GM19193 (cell line): Measurements from ENCODE around the gene SLC22A12.

Source experiments
- POLR2A ChIP-seq: IDR thresholded peaks from 4 replicates; pipeline ENCODE4 v1.6.1; 2011; ENCODE audit not compliant: insufficient read depth, insufficient read length; ENCODE audit errors: extremely low read depth

The SLC22A12 gene

DNA sequence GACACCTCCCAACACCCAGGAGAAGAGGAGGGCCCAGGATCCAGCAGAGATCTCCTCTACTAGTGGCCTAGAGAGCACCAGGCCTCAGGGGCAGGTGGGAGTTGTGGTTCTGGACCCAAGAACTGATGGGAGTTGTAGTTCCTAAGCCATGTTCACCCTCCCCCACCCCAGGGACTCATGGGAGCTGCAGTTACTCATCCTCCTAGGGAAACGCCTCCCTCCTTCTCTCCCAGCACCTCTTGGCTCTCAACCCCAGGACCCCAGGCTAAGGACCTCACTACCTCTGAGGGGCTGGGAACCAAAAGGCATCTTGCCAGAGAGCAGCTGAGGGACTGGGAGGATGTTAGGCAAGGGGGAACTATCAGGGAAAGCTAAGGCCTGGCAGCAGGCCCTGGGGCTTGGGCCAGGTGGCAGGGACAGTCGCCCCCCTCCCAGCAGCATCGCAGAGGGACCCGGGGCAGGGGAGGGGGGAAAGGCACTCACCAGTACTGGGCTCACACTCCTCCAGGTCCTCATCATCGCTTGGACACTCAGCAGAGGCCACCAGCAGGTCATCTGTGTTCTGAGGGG, 28.9 kb downstream of the SLC22A12 start:
- TF ChIP-seq POLR2A = no peak

DNA sequence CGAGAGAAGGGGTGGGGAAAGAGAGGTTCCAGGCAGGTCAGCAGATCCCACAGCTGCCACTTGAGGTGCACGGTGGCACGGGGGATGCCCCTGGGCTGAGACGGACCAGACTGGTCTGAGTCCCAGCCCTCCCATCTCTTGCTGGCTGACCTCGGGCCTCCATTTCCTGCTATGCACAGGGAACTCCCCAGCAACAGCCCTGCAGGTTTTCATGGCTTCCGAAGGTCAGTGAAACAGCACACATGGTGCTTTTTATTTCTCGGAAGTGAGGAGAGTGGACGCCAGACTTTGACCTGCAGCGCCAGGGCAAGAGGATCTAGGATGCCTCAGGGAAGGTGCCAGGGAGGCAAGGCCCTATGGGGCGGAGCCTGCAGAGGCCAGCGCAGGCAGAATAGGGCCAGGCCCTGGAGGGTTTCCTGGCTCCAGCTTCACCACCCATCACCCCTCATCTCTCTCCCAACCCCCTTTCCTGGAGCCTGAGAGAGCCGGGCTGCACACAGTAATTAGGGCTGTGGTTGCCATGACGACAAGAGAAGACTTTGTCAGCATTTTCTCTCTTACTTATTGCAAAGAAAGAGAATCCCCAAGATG, 29.5 kb downstream of the SLC22A12 start:
- no peak for TF ChIP-seq POLR2A

DNA sequence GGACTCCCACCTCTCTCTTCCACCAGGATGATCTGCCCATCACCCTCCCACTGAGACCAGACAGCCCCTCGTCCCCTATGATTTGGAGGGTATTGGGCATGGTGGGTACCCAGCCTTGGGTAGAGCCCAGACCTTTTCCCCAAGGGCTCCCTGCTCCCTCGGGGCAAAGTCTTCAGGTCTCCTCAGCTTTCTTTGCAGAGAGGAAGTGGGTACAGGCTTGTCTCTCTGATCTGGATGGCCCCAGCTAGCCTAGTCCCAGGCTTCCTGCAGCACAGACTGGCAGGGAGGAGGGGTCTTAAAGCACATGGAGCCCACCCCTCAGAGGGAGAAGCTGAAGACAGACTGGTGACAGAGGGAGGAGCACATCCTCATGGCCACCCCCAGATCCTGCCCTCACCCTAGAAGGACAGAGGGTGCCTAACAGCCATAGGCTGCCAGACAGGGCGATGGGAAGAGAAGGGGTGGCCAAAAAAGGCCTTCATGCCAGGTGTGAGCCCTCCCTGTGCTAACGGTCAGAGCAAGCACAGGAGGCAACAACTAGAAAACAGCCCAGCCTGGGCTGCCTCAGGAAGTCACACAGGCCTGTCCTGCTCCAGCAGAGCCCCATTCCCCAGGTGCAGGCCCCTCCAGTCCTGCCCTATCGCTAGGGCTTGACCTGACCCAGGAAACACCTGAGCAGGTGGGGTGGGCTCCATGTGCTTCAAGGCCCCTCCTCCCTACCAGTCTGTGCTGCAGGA, 30.4 kb downstream of the SLC22A12 start:
- TF ChIP-seq POLR2A = no peak

DNA sequence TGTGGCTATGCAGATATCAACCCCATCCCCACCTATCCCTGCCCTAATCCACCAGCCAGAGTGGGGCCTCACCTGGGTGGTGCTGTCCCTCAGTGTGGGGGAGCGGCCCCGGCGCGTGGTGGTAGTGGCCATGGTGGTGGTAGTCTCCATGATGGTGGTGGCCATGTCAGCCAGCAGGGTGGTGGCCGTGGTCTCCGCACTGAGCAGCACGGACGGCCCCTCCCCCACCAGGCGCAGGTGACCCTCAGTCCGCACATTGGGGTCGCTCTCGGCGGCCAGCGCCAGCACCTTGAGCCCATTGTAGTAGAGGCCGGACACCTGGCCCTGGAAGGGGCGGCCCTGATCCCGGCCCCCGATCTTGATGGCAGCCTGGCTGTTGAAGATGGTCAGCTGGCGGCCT, 31.7 kb downstream of the SLC22A12 start:
- TF ChIP-seq POLR2A = no peak

DNA sequence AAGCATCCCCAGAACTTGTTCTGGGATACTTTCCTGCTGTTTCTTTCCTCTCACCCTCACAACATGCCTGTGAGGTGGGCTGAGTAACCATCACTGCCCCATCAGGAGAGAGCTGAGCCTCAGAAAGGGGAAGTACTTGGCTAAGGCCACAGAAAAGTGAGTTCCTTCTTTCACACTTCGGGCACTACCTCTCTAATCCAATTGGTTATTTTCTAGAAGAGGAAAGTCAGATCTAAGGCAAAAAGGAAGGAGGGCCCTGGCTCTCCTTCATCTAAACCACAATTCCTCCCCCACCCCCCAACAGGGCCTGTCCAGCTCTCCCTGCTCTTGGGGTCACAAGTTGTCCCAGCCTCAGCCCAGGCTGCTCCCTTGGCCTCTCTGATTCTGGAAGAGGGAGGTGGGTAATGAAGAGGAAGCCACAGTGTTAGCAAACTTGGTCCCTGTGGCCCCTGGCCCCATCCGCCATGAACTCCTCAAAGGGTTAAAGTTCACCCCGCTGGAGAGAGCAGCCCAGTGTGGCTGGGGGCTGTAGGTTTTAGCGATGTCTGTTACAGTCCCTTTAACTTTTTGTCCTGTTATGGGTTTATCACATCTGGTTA, 34.0 kb downstream of the SLC22A12 start:
- TF ChIP-seq POLR2A = no peak

DNA sequence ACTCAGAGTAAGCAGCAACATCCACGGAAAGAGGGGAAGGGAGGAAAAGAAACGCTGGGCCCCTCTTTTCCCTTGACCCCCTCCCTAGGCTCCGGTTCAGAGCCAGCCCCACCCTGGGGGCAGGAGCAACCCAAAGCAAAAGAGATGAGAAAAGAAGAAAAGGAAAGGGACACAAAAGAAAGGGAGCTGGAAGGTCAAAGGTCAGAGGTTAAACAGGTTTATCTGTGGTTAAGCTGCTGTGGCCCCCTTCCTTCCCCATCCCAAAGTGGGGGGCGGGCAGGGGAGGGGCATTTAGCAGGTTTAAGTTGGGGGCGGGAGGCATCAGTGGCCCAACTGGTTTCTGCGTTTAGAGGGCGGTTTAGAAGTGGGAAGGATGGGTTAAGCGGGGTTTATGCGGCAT, 35.6 kb downstream of the SLC22A12 start:
- TF ChIP-seq POLR2A = no peak

DNA sequence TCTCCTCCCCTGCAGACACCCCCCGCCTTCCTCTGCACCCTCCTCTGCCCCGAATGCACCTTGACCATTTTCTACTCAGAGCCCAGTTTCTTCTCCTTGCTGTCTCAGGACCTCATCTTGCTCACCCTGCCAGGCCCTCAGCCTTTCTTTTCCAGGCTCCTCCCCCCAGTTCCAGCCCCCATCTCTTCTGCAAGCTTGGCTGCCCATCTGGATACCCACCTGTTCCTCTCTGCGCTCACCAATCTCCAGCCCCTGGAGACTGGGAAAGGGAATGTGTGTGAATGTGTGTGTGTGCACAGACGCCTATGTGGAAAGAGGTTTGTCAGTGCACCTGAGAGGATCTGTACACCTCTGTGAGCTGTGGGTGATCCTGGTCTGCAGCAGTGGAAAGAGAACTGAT, 36.4 kb downstream of the SLC22A12 start:
- TF ChIP-seq POLR2A = no peak

DNA sequence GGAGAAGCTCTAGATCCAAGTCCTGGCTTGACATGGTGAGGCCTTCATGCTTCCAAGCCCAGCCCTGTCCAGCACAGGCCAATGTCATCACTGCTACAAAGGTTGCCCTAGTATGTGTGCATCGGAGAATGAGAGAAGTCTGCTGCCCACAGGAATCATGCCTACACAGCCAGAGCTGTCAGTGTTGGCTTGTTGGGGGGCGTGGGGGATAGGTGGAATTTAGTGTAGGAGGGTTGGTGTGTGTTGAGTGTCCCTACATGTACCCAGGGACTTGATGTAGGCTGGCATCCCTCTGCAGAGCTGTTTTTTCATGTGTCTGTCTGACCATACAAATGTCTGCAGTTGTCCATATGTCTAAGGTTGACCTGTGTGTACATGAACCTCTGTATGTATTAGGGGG, 37.6 kb downstream of the SLC22A12 start:
- TF ChIP-seq POLR2A = no peak

DNA sequence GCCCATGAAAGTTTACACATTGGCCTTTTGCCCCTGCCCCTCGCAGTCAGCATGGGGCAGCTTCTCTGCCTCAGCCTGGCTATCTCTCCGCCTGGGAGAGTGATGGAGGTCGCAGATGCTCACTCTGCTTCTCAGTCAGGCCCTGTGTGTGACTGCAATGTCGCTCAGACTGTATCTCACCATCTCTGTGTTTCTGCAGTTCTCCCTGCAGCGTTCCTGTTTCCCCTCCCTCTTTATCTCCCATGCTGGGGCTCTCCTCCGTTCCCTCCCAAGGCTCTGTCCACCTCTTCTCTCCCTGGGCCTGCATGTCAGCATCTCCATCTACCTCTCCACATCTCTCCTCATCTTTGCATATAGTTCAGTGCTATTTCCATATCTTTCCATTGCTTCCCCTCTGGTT, 38.1 kb downstream of the SLC22A12 start:
- no peak for TF ChIP-seq POLR2A

DNA sequence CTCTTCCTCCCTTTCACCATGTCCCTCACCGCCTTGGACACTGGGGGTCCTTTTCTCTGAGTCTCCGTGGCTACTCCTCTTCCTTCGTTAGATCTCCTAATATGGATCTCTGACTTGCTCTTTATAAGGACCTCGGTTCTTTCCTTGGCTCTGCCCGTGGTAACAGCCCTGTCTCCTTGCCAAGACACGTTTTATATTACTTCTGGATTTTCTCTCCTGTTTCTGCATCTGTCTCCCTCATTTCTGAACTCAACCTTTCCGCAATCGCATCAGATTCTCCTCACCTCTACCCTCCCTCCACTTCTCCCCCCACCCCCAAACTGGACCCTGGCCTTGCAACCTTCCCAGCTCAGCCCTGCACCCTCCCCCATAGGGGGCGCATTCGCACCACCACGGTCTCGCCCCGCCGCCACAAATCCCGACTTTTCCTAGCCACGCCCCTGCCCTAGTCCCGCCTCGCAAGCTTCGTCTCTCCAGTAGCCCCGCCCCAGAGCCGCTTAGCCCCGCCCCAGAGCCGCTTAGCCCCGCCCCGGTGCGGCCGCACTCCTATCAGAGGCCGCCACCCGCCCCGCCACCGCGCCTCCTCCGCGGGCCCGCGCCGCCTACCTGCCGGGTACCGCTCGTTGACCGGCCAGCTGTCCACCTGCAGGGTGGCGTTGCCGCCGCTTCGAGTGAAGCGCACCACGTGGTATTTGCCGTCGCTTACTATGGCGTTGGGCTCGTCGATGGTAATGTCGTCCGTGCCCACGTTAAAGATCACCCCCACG, 39.0 kb downstream of the SLC22A12 start:
- no peak for TF ChIP-seq POLR2A

DNA sequence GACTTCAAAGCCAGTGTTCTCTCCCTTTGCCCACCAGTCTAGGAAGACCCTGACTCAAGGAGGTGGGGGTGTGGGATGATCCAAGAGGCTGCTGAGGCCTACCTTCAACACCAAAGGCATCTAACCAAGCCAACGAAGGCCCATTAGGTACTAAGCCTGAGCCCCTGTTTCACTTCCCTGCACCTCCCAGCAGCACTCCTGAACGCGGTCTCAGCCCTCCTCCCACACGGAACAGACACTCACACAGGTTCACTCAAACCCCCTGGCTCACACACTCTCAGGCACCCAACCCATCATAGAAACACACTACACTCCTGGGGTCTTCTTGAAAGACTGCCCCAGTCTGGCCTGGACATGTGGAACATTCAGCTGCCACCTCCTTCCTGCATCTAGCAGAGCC, 40.7 kb downstream of the SLC22A12 start:
- no peak for TF ChIP-seq POLR2A

DNA sequence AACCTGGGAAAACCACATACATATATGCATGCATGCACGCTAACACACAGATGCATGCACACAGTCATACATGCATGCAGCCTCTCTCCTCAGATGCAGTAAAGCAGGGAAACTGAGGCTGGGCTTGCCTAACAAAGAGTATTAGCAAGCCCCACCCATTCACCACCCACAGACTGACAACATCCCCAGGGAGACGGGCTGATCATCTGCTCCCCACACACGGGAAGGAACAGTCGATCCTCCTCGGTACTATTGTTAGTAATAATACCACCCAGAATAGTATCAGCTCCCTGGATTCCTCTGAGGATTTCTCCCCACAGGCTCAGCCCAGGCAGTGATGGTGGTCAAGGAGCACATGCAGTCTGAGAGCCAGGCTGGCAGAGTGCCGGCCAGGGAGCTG, 41.2 kb downstream of the SLC22A12 start:
- TF ChIP-seq POLR2A = no peak

DNA sequence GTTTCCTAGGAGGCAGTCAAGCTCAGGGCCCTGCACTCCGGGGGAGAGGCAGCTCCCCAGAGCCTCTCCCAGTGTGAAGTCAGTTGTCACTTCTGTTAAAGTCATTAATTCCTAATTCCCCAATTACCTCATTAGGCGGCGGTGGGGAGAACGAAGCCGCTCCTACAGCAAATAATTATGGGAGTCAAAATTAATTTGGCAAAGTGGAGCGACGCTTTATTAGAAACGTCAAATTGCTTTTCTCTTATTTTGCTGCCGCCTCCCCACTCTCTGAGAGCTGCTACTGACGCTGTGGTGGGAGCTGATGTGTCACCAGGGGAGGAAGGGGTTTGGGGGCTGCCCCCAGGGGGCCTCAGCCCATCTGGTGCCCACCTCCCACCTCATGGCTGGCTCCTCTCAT, 41.6 kb downstream of the SLC22A12 start:
- no peak for TF ChIP-seq POLR2A

DNA sequence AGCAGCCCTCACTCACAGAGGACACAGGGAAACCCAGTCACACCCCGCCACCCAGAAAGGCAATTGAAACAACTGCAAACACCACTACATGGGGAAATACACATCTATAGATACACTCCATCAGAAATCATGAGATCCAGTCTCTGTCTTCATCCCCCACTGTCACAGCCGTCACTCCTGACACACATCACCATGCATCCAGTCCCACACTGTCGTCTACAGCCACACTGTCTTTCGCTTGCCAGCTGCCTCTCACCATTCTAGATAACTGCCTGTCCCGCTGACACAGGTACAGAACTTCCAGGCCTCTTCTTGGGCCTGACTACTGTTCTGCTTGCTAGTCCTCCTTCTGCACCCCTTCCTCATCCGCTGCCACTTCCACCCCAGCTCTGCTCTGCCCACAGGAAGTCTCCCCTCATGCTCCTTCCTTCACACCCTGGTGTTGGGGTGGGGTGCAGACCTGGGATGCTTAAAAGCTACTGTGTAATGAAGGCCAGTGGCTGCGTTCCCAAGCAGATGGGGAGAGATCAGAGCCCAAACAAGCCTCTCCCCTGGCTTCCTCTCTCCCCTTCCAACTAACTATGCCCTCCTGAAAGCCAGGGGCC, 42.6 kb downstream of the SLC22A12 start:
- TF ChIP-seq POLR2A = no peak
